Endodermal cell (in vitro differentiated cells): ENCODE data around the gene ADAMTS2. TPM values are rescaled to one million over a fixed set of nuclear protein-coding genes. Genes with fewer than 3 reads are reported as not detected.

Experiments used
- DNase-seq: peaks from one replicate; pipeline ENCODE4 v3.0.0-alpha.2; 2017
- H3K27ac ChIP-seq: 2 replicates; pipeline ENCODE4 v1.5.1; 2013; ENCODE audit warnings: mild to moderate bottlenecking, low read depth, low read length, moderate library complexity
- H3K27me3 ChIP-seq: 2 replicates; pipeline ENCODE4 v1.6.1; 2013; ENCODE audit warnings: mild to moderate bottlenecking, low read length, moderate library complexity; ENCODE audit not compliant: insufficient read depth, control insufficient read depth, poor library complexity, severe bottlenecking
- H3K36me3 ChIP-seq: 2 replicates; pipeline ENCODE4 v1.7.0; 2013; ENCODE audit warnings: mild to moderate bottlenecking, low read length, moderate library complexity; ENCODE audit not compliant: control insufficient read depth, insufficient read depth
- H3K4me1 ChIP-seq: one replicate; pipeline ENCODE4 v1.7.0; 2013; ENCODE audit warnings: low read length; ENCODE audit not compliant: control insufficient read depth, insufficient read depth
- H3K4me3 ChIP-seq: 2 replicates; pipeline ENCODE4 v1.5.1; 2013; ENCODE audit warnings: mild to moderate bottlenecking, low read length, moderate library complexity
- H3K9ac ChIP-seq: 2 replicates; pipeline ENCODE4 v1.6.1; 2013; ENCODE audit warnings: mild to moderate bottlenecking, low read length, moderate library complexity; ENCODE audit not compliant: poor library complexity, severe bottlenecking; ENCODE audit errors: extremely low read depth
- H3K9me3 ChIP-seq: 2 replicates; pipeline ENCODE4 v1.6.1; 2013; ENCODE audit warnings: mild to moderate bottlenecking, low read length, moderate library complexity; ENCODE audit not compliant: control insufficient read depth
- H3K27ac Mint-ChIP-seq: 2 replicates; pipeline ENCODE4 v1.8.0; 2020; ENCODE audit warnings: mixed read lengths
- H3K27me3 Mint-ChIP-seq: 2 replicates; pipeline ENCODE4 v1.8.0; 2021; ENCODE audit warnings: mild to moderate bottlenecking, mixed read lengths; ENCODE audit not compliant: insufficient read depth
- H3K36me3 Mint-ChIP-seq: 2 replicates; pipeline ENCODE4 v1.8.0; 2020; ENCODE audit warnings: low read depth, mixed read lengths
- H3K4me1 Mint-ChIP-seq: 2 replicates; pipeline ENCODE4 v1.8.0; 2020; ENCODE audit warnings: mixed read lengths
- H3K4me3 Mint-ChIP-seq: 2 replicates; pipeline ENCODE4 v1.8.0; 2020; ENCODE audit warnings: mild to moderate bottlenecking, moderate library complexity, mixed read lengths
- H3K9me3 Mint-ChIP-seq: 2 replicates; pipeline ENCODE4 v1.8.0; 2020; ENCODE audit warnings: mild to moderate bottlenecking, mixed read lengths
- CTCF ChIP-seq: fragments of 200-600 bp; sonication (generic); conservative IDR thresholded peaks from 2 replicates; pipeline ENCODE4 v1.5.0; 2021; ENCODE audit warnings: antibody characterized with exemption, mild to moderate bottlenecking
- WGBS, 2 experiments: methylation state at CpG; one replicate each; pipeline versions ENCODE4 v1.1.5 to v1.1.7; 2013; ENCODE audit warnings: missing lambda C conversion rate in 2 of 2, mixed read lengths in 1 of 2; ENCODE audit not compliant: insufficient coverage in 1 of 2, insufficient read length in 1 of 2; 5-methylcytosine and 5-hydroxymethylcytosine counted together
- total RNA-seq, 2 donors: library from RNA; stranded (reverse); fragmentation: NEBNext Ultra II Directional in 1 of 2; extraction: Animal tissue kit (Norgen Biotek cat#: 25700) in 1 of 2; gene quantifications; 2 replicates in 1 of 2; 3 replicates in 1 of 2; pipeline ENCODE4 v1.2.1, GENCODE V29; 2021

Gene ADAMTS2
- total RNA-seq, 2 donors from 2014 or later = 1.2 to 2.6 TPM

- Histone ChIP-seq H3K4me3 (no peak overlapping the region), H3K27me3 (no peaks in the 10 kb centered on the region), H3K9ac (no peak overlapping the region), H3K36me3 (no peaks in the 10 kb centered on the region), H3K27ac (no peak overlapping the region), H3K9me3 (no peaks in the 10 kb centered on the region), H3K4me1 (peaks cover 3% of the 10 kb centered on the region)
- TF ChIP-seq CTCF = no peak
- Mint-ChIP-seq H3K27ac (no peak overlapping the region), H3K4me1 (peaks cover 9% of the 10 kb centered on the region), H3K27me3 (no peaks in the 10 kb centered on the region), H3K9me3 (no peaks in the 10 kb centered on the region), H3K36me3 (no peaks in the 10 kb centered on the region), H3K4me3 (no peak overlapping the region)
- WGBS, 2 experiments = 91 to 92% methylated on average over 19 to 29 of the region's 29 CpGs
- peak; percentile 17 for DNase-seq
Measured at GRCh38 chr5:179257176-179257682, 88.0 kb downstream of the ADAMTS2 start.

DNA sequence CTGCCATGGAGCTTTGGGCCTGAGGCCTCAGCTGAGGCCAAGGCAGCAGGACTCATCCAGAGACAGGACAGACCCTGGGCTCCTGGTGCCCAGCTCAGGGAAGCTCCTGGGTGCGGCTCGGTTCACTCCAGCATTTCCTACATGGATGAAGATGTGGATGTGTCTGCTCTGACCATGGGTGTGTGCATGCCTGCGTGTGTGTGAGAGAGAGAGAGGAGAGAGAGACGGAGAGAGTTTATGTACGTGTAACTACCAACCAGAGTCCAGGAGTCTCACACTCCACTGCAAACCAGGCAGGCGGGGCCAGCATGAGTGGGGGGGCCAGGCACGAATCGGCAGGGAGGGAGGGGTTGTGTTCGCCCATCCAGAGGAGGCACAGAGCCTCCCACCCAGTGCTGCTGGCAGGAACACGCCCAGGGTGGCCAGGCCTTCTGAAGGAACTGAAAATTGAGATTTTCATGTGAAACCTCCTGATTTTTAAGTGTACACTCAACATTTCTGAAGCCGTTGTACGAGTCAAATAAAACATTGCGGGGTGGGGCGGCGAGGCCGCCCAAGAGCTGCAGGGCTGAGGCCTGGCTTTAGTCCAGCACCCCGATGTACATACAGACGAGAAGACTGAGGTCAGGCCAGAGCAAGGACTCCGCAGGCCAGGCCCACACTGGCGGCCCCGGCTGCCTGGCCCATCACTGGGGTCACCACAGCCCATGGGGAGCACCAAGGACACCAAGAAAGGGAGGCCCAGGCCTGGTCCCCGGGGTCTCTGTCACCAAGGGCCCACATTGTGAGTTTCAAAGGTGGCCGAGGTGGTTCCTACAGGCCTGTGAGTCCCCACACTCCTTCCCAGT is 88.7 kb downstream of the ADAMTS2 start:
- no peak overlapping the region for H3K27ac ChIP-seq
- no peak overlapping the region for H3K9ac ChIP-seq
- WGBS, 2 experiments = 94 to 97% methylated on average over 15 to 23 of the region's 23 CpGs
- H3K27me3 ChIP-seq = no peaks in the 10 kb centered on the region
- Mint-ChIP-seq H3K36me3 (no peaks in the 10 kb centered on the region), H3K9me3 (no peaks in the 10 kb centered on the region), H3K4me3 (no peak overlapping the region), H3K27me3 (no peaks in the 10 kb centered on the region), H3K27ac (no peak overlapping the region), H3K4me1 (peaks cover 9% of the 10 kb centered on the region)
- TF ChIP-seq CTCF = no peak
- no peaks in the 10 kb centered on the region for H3K36me3 ChIP-seq
- H3K9me3 ChIP-seq = no peaks in the 10 kb centered on the region
- H3K4me1 ChIP-seq = peaks cover 3% of the 10 kb centered on the region
- no peak overlapping the region for H3K4me3 ChIP-seq
- peak; percentile 27 for DNase-seq

- Mint-ChIP-seq H3K36me3 (no peaks in the 10 kb centered on the region), H3K27ac (no peak overlapping the region), H3K4me1 (peaks cover 4% of the 10 kb centered on the region), H3K9me3 (no peaks in the 10 kb centered on the region), H3K4me3 (no peak overlapping the region), H3K27me3 (no peaks in the 10 kb centered on the region)
- no peaks in the 10 kb centered on the region for H3K4me1 ChIP-seq
- WGBS, 2 experiments = 90 to 94% methylated on average over 12 to 15 of the region's 15 CpGs
- no peaks in the 10 kb centered on the region for H3K27me3 ChIP-seq
- no peak for TF ChIP-seq CTCF
- H3K9ac ChIP-seq = no peak overlapping the region
- H3K36me3 ChIP-seq = no peaks in the 10 kb centered on the region
- peak; percentile 29 for DNase-seq
- H3K27ac ChIP-seq = no peak overlapping the region
- H3K9me3 ChIP-seq = no peaks in the 10 kb centered on the region
- no peak overlapping the region for H3K4me3 ChIP-seq
Measured at GRCh38 chr5:179255527-179256327, 89.5 kb downstream of the ADAMTS2 start.
